Measurements from ENCODE around the gene OR2F1.
"Not testable (repeated sequence)": the region's sequence is repeated elsewhere in the genome, so short reads cannot be mapped to it uniquely, and the experiment has no call there.

- TF ChIP-seq, protein P1, sequence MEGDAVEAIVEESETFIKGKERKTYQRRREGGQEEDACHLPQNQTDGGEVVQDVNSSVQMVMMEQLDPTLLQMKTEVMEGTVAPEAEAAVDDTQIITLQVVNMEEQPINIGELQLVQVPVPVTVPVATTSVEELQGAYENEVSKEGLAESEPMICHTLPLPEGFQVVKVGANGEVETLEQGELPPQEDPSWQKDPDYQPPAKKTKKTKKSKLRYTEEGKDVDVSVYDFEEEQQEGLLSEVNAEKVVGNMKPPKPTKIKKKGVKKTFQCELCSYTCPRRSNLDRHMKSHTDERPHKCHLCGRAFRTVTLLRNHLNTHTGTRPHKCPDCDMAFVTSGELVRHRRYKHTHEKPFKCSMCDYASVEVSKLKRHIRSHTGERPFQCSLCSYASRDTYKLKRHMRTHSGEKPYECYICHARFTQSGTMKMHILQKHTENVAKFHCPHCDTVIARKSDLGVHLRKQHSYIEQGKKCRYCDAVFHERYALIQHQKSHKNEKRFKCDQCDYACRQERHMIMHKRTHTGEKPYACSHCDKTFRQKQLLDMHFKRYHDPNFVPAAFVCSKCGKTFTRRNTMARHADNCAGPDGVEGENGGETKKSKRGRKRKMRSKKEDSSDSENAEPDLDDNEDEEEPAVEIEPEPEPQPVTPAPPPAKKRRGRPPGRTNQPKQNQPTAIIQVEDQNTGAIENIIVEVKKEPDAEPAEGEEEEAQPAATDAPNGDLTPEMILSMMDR (IDR thresholded peaks at IDR 0.05; ENCODE audit: borderline replicate concordance, extremely low read depth, low read length, poor library complexity, severe bottlenecking): not testable (repeated sequence)
- not testable (repeated sequence) for TF ChIP-seq EZH2 (IDR thresholded peaks at IDR 0.05; ENCODE audit: borderline replicate concordance, low read depth, low read length, severe bottlenecking)
Measured at GRCh38 chr7:144010821-144011220, 56.2 kb downstream of the OR2F1 start.

Measured in DND-41 (cell line).